Inferior parietal cortex (tissue), 1 donor: ENCODE results near the gene PTGDR.
A peak's percentile ranks its signal among the peaks of the same experiment; 100 is the strongest.

Experiments
- DNase-seq: peaks from one replicate; pipeline ENCODE4 v3.0.0-alpha.2; 2016; ENCODE audit errors: extremely low spot score

Gene PTGDR

DNA sequence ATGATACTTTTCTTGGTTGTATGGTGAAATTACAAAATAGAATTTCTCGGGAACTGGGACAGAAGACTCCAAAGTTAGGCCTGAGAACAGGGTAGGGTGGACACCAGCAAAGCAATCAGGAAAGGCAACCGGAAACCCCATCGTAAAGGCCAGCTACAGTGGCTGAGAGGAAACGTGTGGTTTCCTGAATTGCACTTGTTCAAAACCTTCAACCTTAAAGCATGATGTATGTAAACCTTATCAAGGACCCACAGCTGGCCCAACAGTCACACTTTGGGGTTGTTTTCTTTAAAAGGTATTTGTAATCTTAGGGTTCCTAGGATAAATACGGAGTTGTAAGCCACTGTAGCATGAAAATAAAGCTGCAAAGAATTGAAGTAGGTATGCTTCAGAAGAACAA lies 2.2 kb upstream of the PTGDR start:
- DNase-seq: no peak

DNA sequence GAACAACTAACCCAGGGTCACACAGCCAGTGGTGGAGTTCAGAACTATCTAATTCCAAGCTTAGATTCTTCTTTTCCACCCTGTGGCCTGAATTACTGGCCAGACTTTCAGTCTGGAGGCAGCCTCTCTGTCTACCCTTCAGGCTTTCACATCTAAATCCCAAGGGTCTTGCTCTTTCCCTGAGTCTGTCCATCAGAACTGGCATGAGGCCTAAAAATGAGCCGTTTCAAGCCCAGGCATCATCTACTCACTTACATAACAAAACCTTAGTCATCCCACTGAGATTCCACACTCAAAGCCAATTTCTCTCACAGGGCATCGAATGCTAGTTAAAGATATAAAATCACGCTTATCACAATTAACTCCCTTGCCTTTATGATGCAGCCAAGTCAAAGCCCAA lies 1.3 kb upstream of the PTGDR start:
- no peak for DNase-seq

GRCh38 chr14:52266782-52267181 lies 716 bp upstream of the PTGDR start:
- DNase-seq: no peak

- no peak for DNase-seq
These were observed 972 bp downstream of the PTGDR start for GRCh38 chr14:52268279-52269061.

- DNase-seq: no peak
These were observed 1.6 kb downstream of the PTGDR start for GRCh38 chr14:52269100-52269499.

GRCh38 chr14:52269982-52270381 lies 2.5 kb downstream of the PTGDR start:
- DNase-seq: no peak

DNA sequence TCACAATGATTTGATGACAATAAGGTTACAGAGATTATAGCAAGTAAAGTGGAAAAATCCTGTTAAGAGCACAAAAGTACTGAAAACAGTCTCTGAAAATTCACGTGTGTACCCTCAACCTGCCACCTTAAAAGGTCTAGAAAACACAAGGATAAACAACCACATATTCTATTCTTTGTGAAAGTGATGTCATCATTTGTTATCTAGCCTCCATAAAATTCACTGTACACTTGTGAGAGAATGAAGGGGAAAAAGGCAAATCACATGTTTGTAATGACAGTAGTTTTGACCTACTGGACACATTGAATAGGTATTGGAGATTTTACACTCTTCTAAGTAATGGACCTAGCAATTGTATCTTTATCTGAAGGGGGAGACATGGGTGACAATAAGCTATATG lies 4.0 kb downstream of the PTGDR start:
- no peak for DNase-seq

DNA sequence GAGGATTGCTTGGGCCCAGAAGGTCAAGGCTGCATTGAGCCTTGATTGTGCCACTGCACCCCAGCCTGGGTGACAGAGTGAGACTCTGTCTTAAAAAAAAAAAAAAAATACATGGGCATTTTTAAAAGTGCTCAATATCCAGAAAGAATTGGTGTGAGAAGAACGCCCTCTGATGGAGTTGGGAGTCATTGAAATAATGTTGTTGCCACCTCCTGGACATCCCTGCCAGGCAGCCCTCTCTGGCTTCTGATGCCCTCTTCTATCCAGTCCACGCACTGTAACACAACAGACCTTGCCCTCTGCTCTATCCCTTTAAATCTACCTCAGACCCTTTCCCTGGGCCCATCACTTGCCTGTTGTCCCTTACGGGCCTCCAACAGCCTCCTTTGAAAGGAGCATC lies 4.9 kb downstream of the PTGDR start:
- DNase-seq: no peak

DNA sequence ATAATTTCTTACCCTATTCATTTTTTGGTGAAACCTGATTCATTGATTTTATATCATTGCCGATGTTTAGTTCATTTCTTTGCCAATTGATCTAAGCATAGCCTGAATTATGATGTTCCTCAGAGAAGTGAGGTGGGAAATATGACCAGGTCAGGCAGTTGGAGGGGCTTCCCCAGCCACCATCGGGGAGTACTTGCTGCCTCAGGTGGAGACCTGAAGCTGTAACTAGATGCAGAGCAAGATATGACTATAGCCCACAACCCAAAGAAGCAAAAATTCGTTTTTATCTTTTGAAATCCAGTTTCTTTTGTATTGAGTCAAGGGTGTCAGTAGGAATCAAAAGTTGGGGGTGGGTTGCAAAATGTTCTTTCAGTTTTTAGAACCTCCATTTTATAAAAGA lies 7.9 kb downstream of the PTGDR start:
- DNase-seq: no peak

- no peak for DNase-seq
These were observed 10.1 kb downstream of the PTGDR start for GRCh38 chr14:52277552-52277951.

- DNase-seq: no peak
These were observed 11.9 kb downstream of the PTGDR start for GRCh38 chr14:52279408-52279807.

GRCh38 chr14:52283099-52283498 lies 15.6 kb downstream of the PTGDR start:
- no peak for DNase-seq

DNA sequence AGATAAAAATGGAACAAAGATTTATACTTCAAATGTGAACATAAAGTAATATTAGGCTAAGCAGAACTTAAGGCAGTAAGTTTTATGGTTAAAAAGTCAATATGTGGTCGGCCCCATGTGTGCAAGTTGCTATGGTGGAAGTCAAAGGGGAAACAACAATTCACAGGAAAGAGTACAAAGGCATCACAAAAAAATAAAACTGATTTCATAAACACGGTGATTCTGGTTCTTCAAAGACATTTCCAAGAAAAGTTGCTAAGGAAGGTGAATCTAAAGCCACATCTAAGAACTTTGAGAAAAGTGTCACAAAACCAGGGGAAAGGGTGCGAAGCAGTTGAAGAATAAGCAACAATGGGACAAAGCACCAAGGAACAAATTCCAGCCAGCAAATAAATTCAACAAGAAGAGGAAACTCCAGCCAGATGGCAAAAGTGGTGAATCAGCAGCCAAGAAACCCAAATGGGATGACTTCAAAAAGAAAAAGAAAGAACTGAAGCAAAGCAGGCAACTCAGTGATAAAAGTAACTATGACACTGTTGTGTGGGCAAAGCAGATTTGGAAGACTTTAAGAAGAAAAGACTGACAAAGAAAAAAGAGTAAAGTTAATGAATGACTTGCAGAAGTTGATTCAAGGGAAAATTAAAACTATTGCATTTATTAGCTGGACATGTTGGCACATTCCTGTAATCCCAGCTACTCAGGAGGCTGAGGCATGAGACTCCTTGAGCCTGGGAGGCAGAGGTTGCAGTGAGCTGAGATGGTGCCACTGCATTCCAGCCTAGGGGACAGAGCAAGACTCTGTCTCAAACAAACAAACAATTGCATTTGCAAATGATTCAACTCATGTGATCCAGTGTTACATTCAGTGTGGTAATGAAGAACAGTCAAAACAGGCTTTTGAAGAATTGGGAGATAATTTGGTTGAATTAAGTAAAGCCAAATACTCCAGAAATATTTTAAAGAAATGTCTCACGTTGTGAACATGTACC lies 19.5 kb downstream of the PTGDR start:
- DNase-seq: peak; percentile 14

DNA sequence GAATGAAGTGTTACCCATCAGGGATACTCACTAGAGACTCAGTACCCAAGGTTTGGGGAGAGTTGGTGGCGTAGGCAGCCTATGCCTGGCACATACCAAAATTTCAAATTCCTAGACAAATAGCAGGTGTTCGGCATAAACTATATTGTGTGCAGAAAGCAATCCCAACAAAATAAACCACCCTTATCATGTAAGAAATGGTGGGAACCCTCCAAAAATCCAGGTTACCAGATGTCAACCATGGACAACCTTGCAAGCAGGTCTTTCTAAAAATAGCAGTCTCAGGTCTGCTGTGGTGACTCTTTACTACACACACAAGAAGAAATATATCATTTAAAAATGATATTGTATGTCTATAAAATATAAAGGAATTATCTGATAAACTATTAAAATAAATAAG lies 28.9 kb downstream of the PTGDR start:
- DNase-seq: no peak

DNA sequence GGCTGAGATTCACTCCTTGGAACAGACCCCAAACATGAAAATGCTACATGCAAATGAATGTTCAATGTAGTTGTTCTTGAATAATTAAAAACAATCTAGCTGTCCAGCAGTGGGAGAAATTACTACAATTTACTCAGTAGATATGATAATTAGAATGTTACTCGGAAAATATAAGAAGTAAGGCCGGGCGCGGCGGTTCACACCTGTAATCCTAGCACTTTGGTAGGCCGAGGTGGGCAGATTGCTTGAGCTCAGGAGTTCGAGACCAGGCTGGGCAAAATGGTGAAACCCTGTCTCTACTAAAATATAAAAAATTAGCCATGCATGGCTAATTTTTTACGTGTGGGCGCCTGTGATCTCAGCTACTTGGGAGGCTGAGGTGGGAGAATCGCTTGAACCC lies 31.3 kb downstream of the PTGDR start:
- DNase-seq: no peak

DNA sequence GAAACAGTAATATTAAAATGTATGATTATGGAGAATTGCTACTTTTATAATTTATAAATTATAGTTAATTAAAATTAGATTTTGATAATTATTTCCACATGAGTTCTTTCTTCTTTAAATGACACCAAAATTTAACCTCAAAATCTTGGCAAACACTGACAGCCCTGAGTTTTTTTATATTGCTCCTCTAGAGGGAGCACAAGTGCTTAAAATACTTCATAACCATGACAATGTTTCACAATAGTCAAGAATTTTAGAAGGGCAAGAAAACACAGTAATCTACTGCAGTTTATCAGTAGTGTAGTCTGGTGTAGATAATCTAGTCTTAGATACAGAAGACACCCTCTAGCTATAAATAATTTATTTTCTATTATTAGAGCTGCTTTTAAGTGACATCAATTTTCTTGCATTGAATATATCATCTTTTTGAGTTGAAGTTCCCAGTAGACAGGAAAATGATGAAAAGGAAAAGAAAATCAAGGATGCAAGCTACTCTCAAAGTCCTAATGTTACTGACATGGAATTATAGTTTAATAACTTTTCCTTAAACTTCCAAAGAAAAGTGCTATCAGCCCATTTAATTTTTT lies 32.3 kb downstream of the PTGDR start:
- DNase-seq: peak; percentile 80

GRCh38 chr14:52303236-52303635 lies 35.7 kb downstream of the PTGDR start:
- no peak for DNase-seq

GRCh38 chr14:52304248-52304904 lies 36.9 kb downstream of the PTGDR start:
- no peak for DNase-seq

GRCh38 chr14:52305014-52305413 lies 37.5 kb downstream of the PTGDR start:
- DNase-seq: no peak

DNA sequence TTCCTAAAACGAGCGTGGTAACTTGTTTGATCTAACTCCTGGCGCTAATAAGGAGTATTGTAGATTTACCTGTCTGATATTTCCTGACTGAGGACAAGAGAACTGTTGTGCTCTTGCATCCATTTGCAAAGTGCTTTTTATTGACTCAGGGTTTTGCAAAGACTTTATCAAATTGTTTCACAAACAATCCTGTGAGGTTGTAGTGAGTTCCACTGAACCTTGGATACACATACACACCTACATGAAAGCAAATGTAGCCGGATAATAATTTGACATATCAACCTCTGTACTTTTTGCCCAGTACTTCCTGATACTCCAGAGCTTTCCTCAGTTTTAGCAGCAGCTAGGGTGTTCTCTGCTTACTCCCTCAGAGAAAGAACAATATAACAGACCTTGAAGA lies 39.9 kb downstream of the PTGDR start:
- DNase-seq: no peak

- no peak for DNase-seq
These were observed 40.4 kb downstream of the PTGDR start for GRCh38 chr14:52307905-52308304.

GRCh38 chr14:52310541-52310940 lies 43.0 kb downstream of the PTGDR start:
- no peak for DNase-seq
